ENCODE results near the gene SIM2.

Gene SIM2

DNA sequence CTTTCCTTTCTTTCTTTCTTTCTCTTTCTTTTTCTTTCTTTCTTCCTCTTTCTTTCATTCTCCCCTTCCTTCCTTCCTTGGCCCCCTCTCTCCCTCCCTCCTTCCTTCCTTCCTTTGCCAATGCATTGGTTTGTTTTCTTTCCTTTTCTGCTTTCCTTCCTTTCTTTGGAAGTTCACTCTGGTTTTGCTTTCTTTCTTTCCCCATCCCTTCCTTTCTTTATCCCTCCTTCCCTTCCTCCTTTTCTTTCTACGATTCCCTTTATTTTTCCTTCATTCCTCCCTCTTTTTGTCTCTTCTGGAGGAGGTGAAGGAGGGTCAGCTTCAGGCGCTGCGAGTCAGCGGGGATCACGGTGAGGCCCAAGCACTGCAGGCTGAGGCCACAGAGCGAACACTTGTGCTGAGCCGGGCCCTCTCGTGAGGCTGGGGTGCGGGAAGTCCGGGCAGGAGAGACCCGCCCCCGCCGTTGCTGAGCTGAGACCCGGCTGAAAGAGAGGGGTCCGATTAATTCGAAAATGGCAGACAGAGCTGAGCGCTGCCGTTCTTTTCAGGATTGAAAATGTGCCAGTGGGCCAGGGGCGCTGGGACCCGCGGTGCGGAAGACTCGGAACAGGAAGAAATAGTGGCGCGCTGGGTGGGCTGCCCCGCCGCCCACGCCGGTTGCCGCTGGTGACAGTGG is 1.5 kb downstream of the SIM2 start:
- DNase-seq (ENCODE audit: low read depth in 1 of 2, low spot score in 1 of 2): no peak

GRCh38 chr21:36700971-36701755 is 2.2 kb downstream of the SIM2 start:
- DNase-seq (ENCODE audit: low read depth in 1 of 2, low spot score in 1 of 2): no peak

DNA sequence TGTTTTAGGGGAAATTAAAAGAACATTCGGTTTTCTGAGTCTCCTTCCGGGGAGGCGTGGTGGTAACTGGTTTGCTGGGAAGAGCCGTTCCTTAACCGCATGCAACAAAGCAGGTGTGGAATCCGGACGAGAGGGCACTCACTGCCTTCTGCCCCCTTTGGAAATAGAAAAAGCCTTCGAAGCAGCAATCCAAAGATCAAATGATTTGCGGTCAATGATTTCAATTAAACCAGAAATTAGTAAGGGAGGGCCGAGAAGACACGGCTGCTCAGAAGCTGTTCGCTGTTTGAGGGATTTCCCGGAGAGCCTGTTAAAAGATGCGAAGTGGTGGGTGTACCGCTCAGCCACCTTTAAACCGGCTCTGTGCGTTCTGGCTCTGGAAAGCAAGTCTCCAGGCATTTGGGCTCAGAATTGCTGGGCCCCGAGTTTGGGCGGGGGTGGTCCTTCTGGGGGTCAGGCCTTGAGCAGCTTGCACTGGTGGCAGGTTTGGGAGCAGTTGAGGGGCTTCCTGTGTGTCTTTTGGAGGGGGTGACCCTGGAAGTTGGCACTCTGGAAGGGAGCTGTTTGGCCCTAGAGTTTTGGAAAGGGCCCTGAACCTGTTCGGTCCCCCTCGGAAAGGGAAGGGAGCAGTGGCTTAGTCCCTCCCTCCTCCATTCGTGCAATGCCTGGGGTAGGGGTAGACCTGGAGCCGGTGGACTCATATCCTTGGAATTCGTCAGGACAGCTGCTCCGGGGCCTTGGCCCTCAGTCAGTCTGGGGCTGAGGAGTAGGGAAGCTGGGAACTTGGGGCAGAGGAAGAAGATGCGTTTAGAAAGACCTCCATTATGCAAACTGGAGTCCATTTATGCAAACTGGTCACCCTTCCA is 3.1 kb downstream of the SIM2 start:
- no peak for DNase-seq (ENCODE audit: low read depth in 1 of 2, low spot score in 1 of 2)

GRCh38 chr21:36702622-36702968 is 3.7 kb downstream of the SIM2 start:
- no peak for DNase-seq (ENCODE audit: low read depth in 1 of 2, low spot score in 1 of 2)

GRCh38 chr21:36703123-36703522 is 4.2 kb downstream of the SIM2 start:
- DNase-seq (ENCODE audit: low read depth in 1 of 2, low spot score in 1 of 2): no peak

- DNase-seq (ENCODE audit: low read depth in 1 of 2, low spot score in 1 of 2): no peak
Measured at GRCh38 chr21:36703626-36704280, 4.8 kb downstream of the SIM2 start.

DNA sequence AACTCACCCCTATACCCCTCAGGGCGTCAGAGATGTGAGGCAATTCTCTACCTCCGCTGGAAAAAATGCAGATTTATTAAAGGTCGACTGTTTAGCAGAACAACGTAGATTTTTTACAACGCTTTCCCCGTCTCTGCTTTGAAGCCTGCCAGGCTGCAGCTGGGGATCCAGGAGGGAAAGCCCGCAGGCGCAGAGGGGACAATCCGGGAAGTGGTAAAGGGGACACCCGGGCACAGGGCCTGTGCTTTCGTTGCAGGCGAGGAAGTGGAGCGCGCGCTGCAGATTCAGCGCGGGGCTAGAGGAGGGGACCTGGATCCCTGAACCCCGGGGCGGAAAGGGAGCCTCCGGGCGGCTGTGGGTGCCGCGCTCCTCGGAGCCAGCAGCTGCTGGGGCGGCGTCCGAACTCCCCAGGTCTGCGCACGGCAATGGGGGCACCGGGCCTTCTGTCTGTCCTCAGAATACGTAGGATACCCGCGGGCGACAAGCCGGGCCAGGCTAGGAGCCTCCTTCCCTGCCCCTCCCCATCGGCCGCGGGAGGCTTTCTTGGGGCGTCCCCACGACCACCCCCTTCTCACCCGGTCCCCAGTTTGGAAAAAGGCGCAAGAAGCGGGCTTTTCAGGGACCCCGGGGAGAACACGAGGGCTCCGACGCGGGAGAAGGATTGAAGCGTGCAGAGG is 5.5 kb downstream of the SIM2 start:
- no peak for DNase-seq (ENCODE audit: low read depth in 1 of 2, low spot score in 1 of 2)

GRCh38 chr21:36704958-36705678 is 6.2 kb downstream of the SIM2 start:
- no peak for DNase-seq (ENCODE audit: low read depth in 1 of 2, low spot score in 1 of 2)

DNA sequence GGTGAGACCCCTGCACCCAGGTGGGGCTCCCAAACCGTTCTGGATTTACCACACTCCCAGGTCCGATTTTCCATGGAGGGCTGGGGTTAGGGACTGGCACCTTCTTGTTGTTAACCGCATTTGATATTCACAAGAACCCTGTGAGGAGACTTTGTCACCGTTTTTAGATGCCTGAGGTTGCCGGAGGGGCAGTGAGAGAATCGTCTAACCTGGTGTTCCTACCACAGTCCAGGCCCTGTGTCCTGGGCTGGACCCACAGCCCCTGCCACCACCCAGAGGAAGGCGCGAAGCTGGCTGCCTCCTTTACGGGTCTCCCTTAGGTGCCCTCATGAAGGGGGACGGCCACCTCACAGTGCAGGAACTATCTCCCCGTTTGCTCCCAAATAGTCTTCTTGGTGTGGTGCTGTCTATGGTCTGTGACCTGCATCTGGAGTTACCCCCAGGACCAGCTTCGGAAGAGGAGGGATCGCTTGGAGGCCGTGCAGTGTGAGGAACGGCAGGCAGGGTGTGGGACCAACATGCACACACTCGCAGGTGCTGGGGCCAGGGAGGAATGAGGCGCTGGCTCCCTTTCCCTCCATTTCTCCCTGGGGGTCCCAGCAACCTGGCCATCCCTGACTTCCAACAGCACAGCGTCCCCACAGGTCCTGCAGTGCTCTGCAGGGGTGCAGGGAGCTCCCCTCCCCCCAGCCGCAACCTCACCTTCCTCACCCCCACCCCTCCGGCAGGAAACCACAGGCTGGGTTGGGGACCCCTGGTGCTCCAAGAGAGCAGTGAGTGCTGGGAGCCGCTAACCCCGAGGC is 7.0 kb downstream of the SIM2 start:
- no peak for DNase-seq (ENCODE audit: low read depth in 1 of 2, low spot score in 1 of 2)

GRCh38 chr21:36706482-36706852 is 7.6 kb downstream of the SIM2 start:
- no peak for DNase-seq (ENCODE audit: low read depth in 1 of 2, low spot score in 1 of 2)

DNA sequence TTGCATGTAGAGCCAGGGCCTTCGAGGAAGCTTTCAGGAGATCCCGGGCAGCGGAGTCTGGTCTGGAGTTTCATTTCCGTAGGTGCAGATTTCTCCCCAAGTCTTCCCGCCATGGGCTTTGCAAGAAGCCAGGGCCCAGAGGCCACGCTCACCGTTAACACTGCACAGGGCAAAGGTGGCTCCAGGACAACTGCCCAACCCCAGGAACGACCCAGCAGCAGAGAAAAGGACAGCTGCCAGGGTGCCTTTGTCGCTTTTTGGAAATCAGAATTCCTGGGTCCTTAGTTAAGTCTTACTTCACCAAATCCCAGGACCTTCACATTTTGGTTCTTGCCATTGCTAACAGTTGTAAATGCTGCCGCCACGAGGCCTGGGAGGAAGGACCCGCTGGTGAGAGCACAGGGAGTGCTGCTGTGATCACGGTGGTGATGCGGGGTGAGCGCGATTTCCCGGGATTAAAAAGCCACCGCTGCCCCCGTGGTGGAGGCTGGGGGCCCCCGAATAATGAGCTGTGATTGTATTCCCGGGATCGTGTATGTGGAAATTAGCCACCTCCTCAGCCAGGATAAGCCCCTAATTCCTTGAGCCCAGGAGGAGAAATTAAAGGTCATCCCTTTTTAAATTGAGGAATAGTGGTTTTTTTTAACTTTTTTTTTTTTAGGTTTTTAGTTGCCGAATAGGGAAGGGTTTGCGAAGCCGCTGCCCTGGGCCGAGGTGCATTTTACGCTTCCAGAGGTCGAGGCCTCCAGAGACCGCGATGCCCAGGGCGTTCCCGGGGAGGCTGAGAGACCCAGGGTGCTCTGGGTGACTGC is 8.2 kb downstream of the SIM2 start:
- no peak for DNase-seq (ENCODE audit: low read depth in 1 of 2, low spot score in 1 of 2)

DNA sequence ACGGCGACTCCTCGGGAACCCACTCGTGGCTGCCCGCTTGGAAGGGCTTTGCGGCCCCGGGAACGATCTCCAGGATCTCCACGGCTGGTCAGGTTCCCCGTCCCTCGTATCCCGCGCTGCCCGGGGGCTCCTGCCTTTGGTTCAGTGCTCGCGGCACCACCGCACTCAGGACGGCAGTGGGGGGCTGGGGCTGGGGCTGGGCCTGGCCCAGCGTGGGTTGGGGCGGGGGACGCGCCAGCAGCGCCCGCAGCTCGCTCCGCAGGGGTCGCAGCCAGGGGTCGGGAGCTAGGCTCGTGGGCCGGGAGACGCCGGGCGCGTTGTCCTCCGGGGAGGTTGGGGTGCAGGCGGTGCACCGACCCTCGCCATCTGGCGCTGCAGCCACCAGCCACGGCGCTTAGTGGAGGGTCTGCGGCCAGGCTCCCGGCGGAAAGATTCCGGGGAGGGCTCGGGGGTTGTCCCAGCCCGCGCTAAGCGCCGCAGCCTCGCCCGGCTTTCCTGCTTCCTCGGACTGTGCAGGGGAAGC is 8.9 kb downstream of the SIM2 start:
- no peak for DNase-seq (ENCODE audit: low read depth in 1 of 2, low spot score in 1 of 2)

DNA sequence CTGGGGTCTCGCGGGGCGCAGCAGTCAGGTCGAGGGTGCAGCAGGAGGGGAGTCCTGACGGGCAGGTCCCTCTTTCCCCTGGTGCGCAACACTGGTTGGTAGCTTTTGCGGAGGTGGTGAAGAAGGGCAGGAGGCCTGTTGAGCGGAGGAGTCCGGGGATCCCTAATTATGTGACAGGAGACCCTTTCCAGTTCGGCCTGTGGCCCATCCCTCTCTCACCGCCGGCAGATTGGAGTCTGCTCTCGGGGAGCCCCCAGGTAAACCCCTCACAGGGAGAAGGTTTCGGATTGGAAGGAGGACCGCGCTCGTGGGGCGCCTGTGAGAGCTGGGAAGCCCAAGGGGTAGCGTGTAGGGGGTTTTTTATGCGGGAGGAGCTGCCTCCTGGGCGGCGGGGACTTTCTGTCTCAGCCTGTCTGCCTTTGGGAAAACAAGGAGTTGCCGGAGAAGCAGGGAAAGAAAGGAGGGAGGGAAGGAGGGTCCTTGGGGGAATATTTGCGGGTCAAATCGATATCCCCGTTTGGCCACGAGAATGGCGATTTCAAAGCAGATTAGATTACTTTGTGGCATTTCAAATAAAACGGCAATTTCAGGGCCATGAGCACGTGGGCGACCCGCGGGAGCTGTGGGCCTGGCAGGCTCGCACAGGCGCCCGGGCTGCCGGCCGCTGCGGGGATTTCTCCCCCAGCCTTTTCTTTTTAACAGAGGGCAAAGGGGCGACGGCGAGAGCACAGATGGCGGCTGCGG is 9.5 kb downstream of the SIM2 start:
- DNase-seq (ENCODE audit: low read depth in 1 of 2, low spot score in 1 of 2): no peak

GRCh38 chr21:36709030-36709867 is 10.3 kb downstream of the SIM2 start:
- DNase-seq (ENCODE audit: low read depth in 1 of 2, low spot score in 1 of 2): no peak

GRCh38 chr21:36709868-36710728 is 11.2 kb downstream of the SIM2 start:
- no peak for DNase-seq (ENCODE audit: low read depth in 1 of 2, low spot score in 1 of 2)

DNA sequence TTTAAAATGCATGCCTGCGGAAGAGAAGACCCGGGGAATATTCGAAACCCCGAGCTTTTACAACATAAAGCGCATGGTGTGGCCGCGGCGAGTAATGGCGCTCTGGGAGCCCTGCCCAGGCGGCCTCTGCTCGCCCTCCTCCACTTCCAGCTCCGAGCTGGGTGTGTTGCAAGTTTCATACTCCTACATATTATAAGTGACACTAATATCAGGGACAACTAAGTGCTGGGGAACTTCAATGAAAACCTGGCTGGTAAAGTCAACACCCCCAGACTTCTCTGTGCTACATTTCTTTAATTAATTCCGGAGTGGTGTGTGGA is 11.8 kb downstream of the SIM2 start:
- no peak for DNase-seq (ENCODE audit: low read depth in 1 of 2, low spot score in 1 of 2)

Measured in stimulated activated CD4-positive, alpha-beta T cell treated with anti-CD3 and anti-CD28 coated beads, Interleukin-15, amount 100 ng/mL, for 1 hour (primary cell).